PC-9 (cell line): ENCODE results near the gene MYRIP.

Source experiments
- EZH2 ChIP-seq: fragments of 200-600 bp; sonication (generic); IDR thresholded peaks from 2 replicates; pipeline ENCODE4 v1.8.0; 2017; ENCODE audit warnings: antibody characterized with exemption, low read depth
- TF ChIP-seq, protein P1 (sequence below): fragments of 200-600 bp; sonication (generic); conservative IDR thresholded peaks from 2 replicates; pipeline ENCODE4 v1.6.1; 2017; ENCODE audit warnings: mixed run types, antibody characterized with exemption, mild to moderate bottlenecking, moderate library complexity

DNA sequence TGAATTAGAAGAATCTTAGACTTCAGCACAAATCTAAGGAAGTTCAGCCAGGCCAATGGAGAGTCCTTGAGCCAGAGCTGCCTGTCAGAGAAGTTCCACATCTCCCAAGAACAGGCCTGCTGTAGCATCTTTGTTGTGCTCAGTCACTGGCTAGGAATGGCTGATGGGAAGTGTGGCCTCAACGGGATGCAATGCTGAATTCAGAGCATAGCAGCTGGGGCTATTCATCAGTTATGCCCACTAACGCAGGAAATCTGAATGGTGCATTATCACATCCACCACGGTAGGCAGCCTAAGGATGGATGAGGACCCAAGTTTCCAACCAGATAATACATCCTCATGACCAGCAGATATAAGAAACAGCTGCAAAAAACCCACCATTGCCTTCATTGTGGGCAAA, 496.9 kb downstream of the MYRIP start:
- TF ChIP-seq, protein P1, sequence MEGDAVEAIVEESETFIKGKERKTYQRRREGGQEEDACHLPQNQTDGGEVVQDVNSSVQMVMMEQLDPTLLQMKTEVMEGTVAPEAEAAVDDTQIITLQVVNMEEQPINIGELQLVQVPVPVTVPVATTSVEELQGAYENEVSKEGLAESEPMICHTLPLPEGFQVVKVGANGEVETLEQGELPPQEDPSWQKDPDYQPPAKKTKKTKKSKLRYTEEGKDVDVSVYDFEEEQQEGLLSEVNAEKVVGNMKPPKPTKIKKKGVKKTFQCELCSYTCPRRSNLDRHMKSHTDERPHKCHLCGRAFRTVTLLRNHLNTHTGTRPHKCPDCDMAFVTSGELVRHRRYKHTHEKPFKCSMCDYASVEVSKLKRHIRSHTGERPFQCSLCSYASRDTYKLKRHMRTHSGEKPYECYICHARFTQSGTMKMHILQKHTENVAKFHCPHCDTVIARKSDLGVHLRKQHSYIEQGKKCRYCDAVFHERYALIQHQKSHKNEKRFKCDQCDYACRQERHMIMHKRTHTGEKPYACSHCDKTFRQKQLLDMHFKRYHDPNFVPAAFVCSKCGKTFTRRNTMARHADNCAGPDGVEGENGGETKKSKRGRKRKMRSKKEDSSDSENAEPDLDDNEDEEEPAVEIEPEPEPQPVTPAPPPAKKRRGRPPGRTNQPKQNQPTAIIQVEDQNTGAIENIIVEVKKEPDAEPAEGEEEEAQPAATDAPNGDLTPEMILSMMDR, result no peak
- TF ChIP-seq EZH2, result no peak
